ENCODE data around the gene FAM222A.

GRCh38 chr12:109722022-109722720 lies 8.5 kb downstream of the FAM222A start:
- TF ChIP-seq CTCF (IDR thresholded peaks at IDR 0.05) (no peak), EP300 (IDR thresholded peaks at IDR 0.05) (no peak), POLR2AphosphoS5 (IDR thresholded peaks at IDR 0.05) (no peak)

Measured in gastroesophageal sphincter (tissue), 3 donors.